ENCODE data around the gene STC2.

Gene STC2

GRCh38 chr5:173300389-173301047 is 27.7 kb downstream of the STC2 start:
- Histone ChIP-seq H3K4me1 (ENCODE audit: control insufficient read depth, low read length) (no peaks in the 10 kb centered on the region), H3K79me2 (ENCODE audit: control insufficient read depth, low read length) (no peaks in the 10 kb centered on the region), H3K4me2 (ENCODE audit: low read length) (no peak overlapping the region), H3K9me3 (ENCODE audit: control insufficient read depth, insufficient read depth, low read length) (no peaks in the 10 kb centered on the region), H3K27me3 (ENCODE audit: control insufficient read depth, low read length) (peaks cover 4% of the 10 kb centered on the region; the same call in 1 of the 2 replicates), H3F3A (ENCODE audit: control insufficient read depth, insufficient read depth) (no peaks in the 10 kb centered on the region), H3K27ac (ENCODE audit: low read depth, low read length) (no peak overlapping the region), H3K4me3 (ENCODE audit: low read length) (no peak overlapping the region), H4K20me1 (ENCODE audit: control insufficient read depth, insufficient read depth, low read depth, low read length) (no peaks in the 10 kb centered on the region), H3K36me3 (ENCODE audit: control insufficient read depth, low read length) (no peaks in the 10 kb centered on the region), H3K9me2 (replicated peaks; ENCODE audit: control insufficient read depth, low read length) (no peaks in the 10 kb centered on the region)
- TF ChIP-seq EZH2phosphoT487 (IDR thresholded peaks at IDR 0.05; ENCODE audit: borderline replicate concordance, low read length) (no peak), CTCF (IDR thresholded peaks at IDR 0.05; ENCODE audit: low read depth, low read length, poor library complexity, severe bottlenecking) (no peak)

GRCh38 chr5:173299820-173300219 is 28.4 kb downstream of the STC2 start:
- Histone ChIP-seq H4K20me1 (ENCODE audit: control insufficient read depth, insufficient read depth, low read depth, low read length) (no peaks in the 10 kb centered on the region), H3K4me2 (ENCODE audit: low read length) (no peak overlapping the region), H3K4me3 (ENCODE audit: low read length) (no peak overlapping the region), H3K79me2 (ENCODE audit: control insufficient read depth, low read length) (no peaks in the 10 kb centered on the region), H3K27me3 (ENCODE audit: control insufficient read depth, low read length) (peaks cover 6% of the 10 kb centered on the region; the same call in 1 of the 2 replicates), H3K27ac (ENCODE audit: low read depth, low read length) (no peak overlapping the region), H3F3A (ENCODE audit: control insufficient read depth, insufficient read depth) (no peaks in the 10 kb centered on the region), H3K9me2 (replicated peaks; ENCODE audit: control insufficient read depth, low read length) (no peaks in the 10 kb centered on the region), H3K9me3 (ENCODE audit: control insufficient read depth, insufficient read depth, low read length) (no peaks in the 10 kb centered on the region), H3K4me1 (ENCODE audit: control insufficient read depth, low read length) (no peaks in the 10 kb centered on the region), H3K36me3 (ENCODE audit: control insufficient read depth, low read length) (no peaks in the 10 kb centered on the region)
- no peak for TF ChIP-seq EZH2phosphoT487 (IDR thresholded peaks at IDR 0.05; ENCODE audit: borderline replicate concordance, low read length)
- no peak for TF ChIP-seq CTCF (IDR thresholded peaks at IDR 0.05; ENCODE audit: low read depth, low read length, poor library complexity, severe bottlenecking)

- no peak for TF ChIP-seq EZH2phosphoT487 (IDR thresholded peaks at IDR 0.05; ENCODE audit: borderline replicate concordance, low read length)
- no peak for TF ChIP-seq CTCF (IDR thresholded peaks at IDR 0.05; ENCODE audit: low read depth, low read length, poor library complexity, severe bottlenecking)
- peaks cover 8% of the 10 kb centered on the region for H3K4me1 ChIP-seq (ENCODE audit: control insufficient read depth, low read length)
- H3K79me2 ChIP-seq (ENCODE audit: control insufficient read depth, low read length) = no peaks in the 10 kb centered on the region
- no peaks in the 10 kb centered on the region for H3K9me3 ChIP-seq (ENCODE audit: control insufficient read depth, insufficient read depth, low read length)
- no peaks in the 10 kb centered on the region for H4K20me1 ChIP-seq (ENCODE audit: control insufficient read depth, insufficient read depth, low read depth, low read length)
- no peak overlapping the region for H3K27ac ChIP-seq (ENCODE audit: low read depth, low read length)
- no peaks in the 10 kb centered on the region for H3K36me3 ChIP-seq (ENCODE audit: control insufficient read depth, low read length)
- H3K9me2 ChIP-seq (replicated peaks; ENCODE audit: control insufficient read depth, low read length) = no peaks in the 10 kb centered on the region
- H3K4me2 ChIP-seq (ENCODE audit: low read length) = no peak overlapping the region
- H3K27me3 ChIP-seq (ENCODE audit: control insufficient read depth, low read length) = peaks cover 19% of the 10 kb centered on the region
- no peaks in the 10 kb centered on the region for H3F3A ChIP-seq (ENCODE audit: control insufficient read depth, insufficient read depth)
- no peak overlapping the region for H3K4me3 ChIP-seq (ENCODE audit: low read length)
Observed at GRCh38 chr5:173298213-173298926, 29.8 kb downstream of the STC2 start.

All from DOHH2 (cell line).